HepG2 (cell line): ENCODE results near the gene ARHGEF12. TPM values are rescaled to one million over a fixed set of nuclear protein-coding genes. Genes with fewer than 3 reads are reported as not detected.
A peak's percentile ranks its signal among the peaks of the same experiment; 100 is the strongest.

Experiments
- ELK4 ChIP-seq: sonication (generic); formaldehyde crosslinking; IDR thresholded peaks from 2 replicates; pipeline ENCODE4 v1.9.0; 2021; ENCODE audit warnings: missing genetic modification reagents, borderline replicate concordance
- EP300 ChIP-seq, 3 experiments: sonication (generic) in 1 of 3; formaldehyde crosslinking in 1 of 3; IDR thresholded peaks; 2 replicates each; pipeline versions ENCODE4 v1.5.1 to v1.6.1; 2011 to 2020; ENCODE audit warnings: low read depth in 2 of 3, low read length in 2 of 3, borderline replicate concordance in 1 of 3, improper control_type of control experiment in 1 of 3, mild to moderate bottlenecking in 1 of 3, missing genetic modification reagents in 1 of 3, moderate library complexity in 1 of 3
- IRF1 ChIP-seq: sonication (generic); formaldehyde crosslinking; IDR thresholded peaks from 2 replicates; pipeline ENCODE4 v1.4.0; 2020; ENCODE audit warnings: low read depth, mild to moderate bottlenecking, missing genetic modification reagents
- JUND ChIP-seq: sonication (generic); formaldehyde crosslinking; IDR thresholded peaks from 2 replicates; pipeline ENCODE4 v1.8.0; 2022; ENCODE audit warnings: mild to moderate bottlenecking, missing genetic modification reagents
- NCOR1 ChIP-seq: fragments of 200-600 bp; sonication (generic); IDR thresholded peaks from 2 replicates; pipeline ENCODE4 v1.7.0; 2017; ENCODE audit warnings: antibody characterized with exemption, low read length, borderline replicate concordance
- POGZ ChIP-seq: sonication (generic); formaldehyde crosslinking; IDR thresholded peaks from 2 replicates; pipeline ENCODE4 v1.4.0; 2020; ENCODE audit warnings: mild to moderate bottlenecking, missing genetic modification reagents
- POLR2G ChIP-seq: fragments of 200-400 bp; formaldehyde crosslinking; IDR thresholded peaks from 2 replicates; pipeline ENCODE4 v1.6.1; 2018; ENCODE audit warnings: mild to moderate bottlenecking, low read depth, low read length, moderate library complexity
- RBAK ChIP-seq: sonication (generic); formaldehyde crosslinking; IDR thresholded peaks from 2 replicates; pipeline ENCODE4 v1.5.1; 2020; ENCODE audit warnings: mild to moderate bottlenecking, missing genetic modification reagents
- SMAD1 ChIP-seq: sonication (generic); formaldehyde crosslinking; IDR thresholded peaks from 2 replicates; pipeline ENCODE4 v1.4.0; 2020; ENCODE audit warnings: missing genetic modification reagents, low read depth, mild to moderate bottlenecking, borderline replicate concordance
- SOX13 ChIP-seq, 3 experiments: fragments of 450-650 bp in 1 of 3; sonication (generic) in 1 of 3; formaldehyde crosslinking in 1 of 3; IDR thresholded peaks in 2 of 3; conservative IDR thresholded peaks in 1 of 3; 2 replicates each; pipeline versions ENCODE4 v1.5.0 to v1.6.1; 2016 to 2020; ENCODE audit warnings: antibody characterized with exemption in 1 of 3, mild to moderate bottlenecking in 1 of 3, missing compliant biosample characterization in 1 of 3, missing genetic modification reagents in 1 of 3, moderate library complexity in 1 of 3
- SP4 ChIP-seq: sonication (generic); formaldehyde crosslinking; IDR thresholded peaks from 2 replicates; pipeline ENCODE4 v1.8.1; 2023; ENCODE audit warnings: mild to moderate bottlenecking, missing genetic modification reagents
- TBX2 ChIP-seq: sonication (generic); formaldehyde crosslinking; IDR thresholded peaks from 2 replicates; pipeline ENCODE4 v1.5.0; 2020; ENCODE audit warnings: missing genetic modification reagents, mild to moderate bottlenecking, borderline replicate concordance
- TCF7L2 ChIP-seq: IDR thresholded peaks from 2 replicates; pipeline ENCODE4 v1.6.1; 2011; ENCODE audit warnings: mild to moderate bottlenecking, low read depth, low read length, moderate library complexity
- TOPORS ChIP-seq: sonication (generic); formaldehyde crosslinking; IDR thresholded peaks from 2 replicates; pipeline ENCODE4 v1.8.0; 2023; ENCODE audit warnings: mild to moderate bottlenecking, missing genetic modification reagents
- ZBTB43 ChIP-seq: sonication (generic); formaldehyde crosslinking; conservative IDR thresholded peaks from 2 replicates; pipeline ENCODE4 v1.4.0; 2020; ENCODE audit warnings: missing genetic modification reagents
- ZNF337 ChIP-seq: sonication (generic); formaldehyde crosslinking; IDR thresholded peaks from 2 replicates; pipeline ENCODE4 v1.5.1; 2020; ENCODE audit warnings: missing genetic modification reagents, low read depth, mild to moderate bottlenecking, borderline replicate concordance
- ZNF33A ChIP-seq: sonication (generic); formaldehyde crosslinking; IDR thresholded peaks from 2 replicates; pipeline ENCODE4 v1.5.1; 2020; ENCODE audit warnings: missing genetic modification reagents, mild to moderate bottlenecking, moderate library complexity, borderline replicate concordance
- ZNF382 ChIP-seq: sonication (generic); formaldehyde crosslinking; IDR thresholded peaks from 2 replicates; pipeline ENCODE4 v1.5.0; 2020; ENCODE audit warnings: missing genetic modification reagents, mild to moderate bottlenecking, borderline replicate concordance
- ZNF503 ChIP-seq: sonication (generic); formaldehyde crosslinking; IDR thresholded peaks from 2 replicates; pipeline ENCODE4 v1.4.0; 2020; ENCODE audit warnings: missing genetic modification reagents
- ZNF556 ChIP-seq: sonication (generic); formaldehyde crosslinking; IDR thresholded peaks from 2 replicates; pipeline ENCODE4 v1.4.0; 2020; ENCODE audit warnings: mild to moderate bottlenecking, missing genetic modification reagents, borderline replicate concordance
- polyA plus RNA-seq, 8 experiments: library from polyadenylated mRNA; depleted of rRNA in 3 of 8; stranded (reverse) in 7 of 8; unstranded in 1 of 8; fragments of >200 nt; fragmentation: Illumina TruSeq in 4 of 8; extraction: Trizol in 4 of 8; gene quantifications; 2 replicates each; pipeline versions ENCODE4 v1.2.1 to v1.2.3, GENCODE V29; 2011 to 2016; ENCODE audit warnings: low read depth in 4 of 8, missing spikeins in 1 of 8, mixed read lengths in 1 of 8; ENCODE audit not compliant: insufficient read depth in 1 of 8
- total RNA-seq, 5 experiments: library from RNA; depleted of rRNA; stranded (reverse); fragments of >200 nt; fragmentation: Illumina TruSeq; extraction: Trizol; gene quantifications; 2 replicates each; pipeline ENCODE4 v1.2.3, GENCODE V29; 2016; ENCODE audit warnings: low read depth in 1 of 5
- TF ChIP-seq, protein P1 (sequence below): sonication (generic); IDR thresholded peaks from 2 replicates; pipeline ENCODE4 v1.6.1; 2016; ENCODE audit warnings: low read depth, borderline replicate concordance

The ARHGEF12 gene
- total and polyA plus RNA-seq, 2 of the 13 experiments (the other 11 are each of a cell fraction or from before 2014, with no cell fraction given), result 17.9 to 54.4 TPM

DNA sequence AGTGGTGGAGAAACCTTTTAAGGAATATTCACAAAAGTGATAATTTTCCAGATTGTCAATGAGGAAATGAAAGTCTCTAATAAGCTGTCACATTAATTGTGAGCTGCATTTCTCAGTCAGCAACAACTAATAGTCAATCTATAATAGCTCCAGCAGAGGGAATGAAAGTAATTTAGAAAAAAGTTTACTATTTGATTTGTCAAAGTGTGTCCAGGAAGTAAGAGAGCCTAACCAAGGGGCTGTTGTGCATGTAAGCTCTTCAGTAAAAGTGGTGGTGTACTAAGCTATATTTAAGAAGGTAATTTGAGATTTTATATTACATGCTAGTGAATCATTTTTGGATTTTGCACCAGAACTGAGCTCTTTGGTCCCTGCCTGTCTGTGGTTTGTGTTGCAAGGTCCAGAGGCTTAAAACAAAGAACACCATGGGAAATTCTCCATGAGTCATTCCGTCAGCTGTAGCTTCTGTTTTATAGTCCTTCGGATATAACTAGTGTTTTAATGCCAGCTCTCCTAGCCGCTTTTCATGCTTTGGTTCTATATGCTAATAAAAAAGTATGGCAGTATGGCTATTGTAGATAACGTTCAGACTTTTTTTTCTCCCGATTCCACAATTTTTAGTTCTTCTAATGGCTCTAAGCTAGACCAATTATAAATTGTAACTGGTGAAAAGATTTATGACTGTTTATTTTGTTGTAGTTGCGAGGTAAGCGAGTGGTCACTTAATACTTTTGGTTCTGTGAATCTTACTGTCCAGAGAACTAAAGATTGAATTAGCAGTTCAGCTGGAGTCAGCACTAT is 64.6 kb downstream of the ARHGEF12 start (continued):
- TF ChIP-seq TBX2 (CRISPR knock-in tag), result 0 out of 2 replicates have a peak, but pooled peaks have one; percentile 17
- TF ChIP-seq, protein P1, sequence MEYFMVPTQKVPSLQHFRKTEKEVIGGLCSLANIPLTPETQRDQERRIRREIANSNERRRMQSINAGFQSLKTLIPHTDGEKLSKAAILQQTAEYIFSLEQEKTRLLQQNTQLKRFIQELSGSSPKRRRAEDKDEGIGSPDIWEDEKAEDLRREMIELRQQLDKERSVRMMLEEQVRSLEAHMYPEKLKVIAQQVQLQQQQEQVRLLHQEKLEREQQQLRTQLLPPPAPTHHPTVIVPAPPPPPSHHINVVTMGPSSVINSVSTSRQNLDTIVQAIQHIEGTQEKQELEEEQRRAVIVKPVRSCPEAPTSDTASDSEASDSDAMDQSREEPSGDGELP, result peak; percentile 95
- no peak for TF ChIP-seq SMAD1 (CRISPR knock-in tag)
- TF ChIP-seq IRF1, result no peak
- TF ChIP-seq ZNF337 (CRISPR knock-in tag), result no peak
- TF ChIP-seq SP4 (CRISPR knock-in tag), result no peak
- no peak for TF ChIP-seq ZBTB43 (CRISPR knock-in tag)
- TF ChIP-seq POLR2G, result no peak
- TF ChIP-seq NCOR1, result peak; percentile 66; the same call in 1 of the 2 replicates
- 0 out of 2 replicates have a peak, but pooled peaks have one; percentile 34 for TF ChIP-seq POGZ (CRISPR knock-in tag)
- TF ChIP-seq JUND (CRISPR knock-in tag), result peak; percentile 50; the same call in 1 of the 2 replicates
- TF ChIP-seq ZNF556, result no peak
- TF ChIP-seq TCF7L2, result no peak
- no peak for TF ChIP-seq ELK4
- no peak for TF ChIP-seq ZNF382 (CRISPR knock-in tag)
- TF ChIP-seq TOPORS, result no peak
- TF ChIP-seq EP300 (IDR thresholded peaks at IDR 0.05; ENCODE audit: low read depth in 2 of 2, low read length in 2 of 2), result peak in 1 of 2 experiments; percentile 70; a peak in 2 of 4 replicates
- TF ChIP-seq EP300 (CRISPR knock-in tag; IDR thresholded peaks at IDR 0.05; ENCODE audit: borderline replicate concordance), result peak; percentile 48; the same call in 1 of the 2 replicates
- TF ChIP-seq ZNF503 (CRISPR knock-in tag), result peak; percentile 19; the same call in 1 of the 2 replicates
- peak; percentile 26; the same call in 1 of the 2 replicates for TF ChIP-seq SOX13 (IDR thresholded peaks at IDR 0.05)
- TF ChIP-seq SOX13 (CRISPR knock-in tag; conservative IDR thresholded peaks at IDR 0.05 in 1 of 2, IDR thresholded peaks at IDR 0.05 in 1 of 2), result peak in 1 of 2 experiments; percentile 55; a peak in 1 of 4 replicates
- no peak for TF ChIP-seq ZNF33A (CRISPR knock-in tag)
- no peak for TF ChIP-seq RBAK (CRISPR knock-in tag)
